Testis (tissue), 3 donors: ENCODE data around the gene PAXX. TPM values are rescaled to one million over a fixed set of nuclear protein-coding genes. Genes with fewer than 3 reads are reported as not detected.

ENCODE experiments used
- DNase-seq: peaks from one replicate; pipeline ENCODE4 v3.0.0-alpha.2; 2019
- H3K27ac ChIP-seq, 2 donors: fragments of 200-600 bp; sonication (generic); one replicate each; pipeline ENCODE4 v1.5.1; 2019
- H3K27me3 ChIP-seq: fragments of 200-600 bp; sonication (generic); one replicate; pipeline ENCODE4 v1.5.1; 2019
- H3K36me3 ChIP-seq: fragments of 200-600 bp; sonication (generic); one replicate; pipeline ENCODE4 v1.5.1; 2017; ENCODE audit warnings: low read depth; ENCODE audit errors: missing control alignments
- H3K4me1 ChIP-seq: fragments of 200-600 bp; sonication (generic); one replicate; pipeline ENCODE4 v1.5.1; 2019
- H3K4me3 ChIP-seq, 2 donors: fragments of 200-600 bp; sonication (generic); one replicate each; pipeline ENCODE4 v1.5.1; 2017 to 2019
- H3K9me3 ChIP-seq: fragments of 200-600 bp; sonication (generic); one replicate; pipeline ENCODE4 v1.5.1; 2017
- POLR2A ChIP-seq: fragments of 450-650 bp; IDR thresholded peaks from one replicate; pipeline ENCODE4 v1.6.1; 2017; ENCODE audit warnings: antibody characterized with exemption, mild to moderate bottlenecking, moderate library complexity
- WGBS, 2 donors: methylation state at CpG; one replicate each; pipeline ENCODE4 v1.1.5; 2018; 5-methylcytosine and 5-hydroxymethylcytosine counted together
- intact Hi-C: fragments of 100-400 bp; cut with DNase I; formaldehyde crosslinking; loops from one replicate; pipeline ENCODE4 v1.15.1; 2023; ENCODE audit warnings: low total_unique reads
- polyA plus RNA-seq: library from polyadenylated mRNA; stranded (reverse); fragments of 350-450 nt; fragmentation: Illumina TruSeq; extraction: RNeasy Lipid Tissue Mini Kit (QIAGEN cat#74804); gene quantifications from one replicate; pipeline ENCODE4 v1.2.3, GENCODE V29; 2014; ENCODE audit warnings: low read depth, low replicate concordance; ENCODE audit not compliant: insufficient read depth
- total RNA-seq, 2 donors: library from RNA; depleted of rRNA; stranded (reverse); fragments of >200 nt; gene quantifications; one replicate each; pipeline ENCODE4 v1.2.3, GENCODE V29; 2016
- TF ChIP-seq, protein P1 (sequence below), 3 experiments: fragments of 450-650 bp in 2 of 3; fragments of 200-600 bp in 1 of 3; sonication (generic) in 1 of 3; IDR thresholded peaks; one replicate each; pipeline ENCODE4 v1.5.1; 2016 to 2019; ENCODE audit warnings: antibody characterized with exemption in 3 of 3, mild to moderate bottlenecking in 2 of 3, moderate library complexity in 1 of 3

Gene PAXX
- total and polyA plus RNA-seq, 3 donors from 2014 or later = 25.9 to 56.6 (median 47.8) TPM

- Histone ChIP-seq H3K4me3 (no peak overlapping the region), H3K9me3 (no peaks in the 10 kb centered on the region), H3K27me3 (no peaks in the 10 kb centered on the region), H3K27ac (no peak overlapping the region), H3K4me1 (peaks cover 14% of the 10 kb centered on the region), H3K36me3 (no peaks in the 10 kb centered on the region)
- intact Hi-C loops = loop anchor here (10.0 kb wide), 1 partner anchor 200 kb away; no protein-coding TSS in a partner anchor
- peak; percentile 83 for DNase-seq
- WGBS, 2 donors = 39 to 40% methylated on average over 19 to 24 of the region's 24 CpGs
- TF ChIP-seq, protein P1, sequence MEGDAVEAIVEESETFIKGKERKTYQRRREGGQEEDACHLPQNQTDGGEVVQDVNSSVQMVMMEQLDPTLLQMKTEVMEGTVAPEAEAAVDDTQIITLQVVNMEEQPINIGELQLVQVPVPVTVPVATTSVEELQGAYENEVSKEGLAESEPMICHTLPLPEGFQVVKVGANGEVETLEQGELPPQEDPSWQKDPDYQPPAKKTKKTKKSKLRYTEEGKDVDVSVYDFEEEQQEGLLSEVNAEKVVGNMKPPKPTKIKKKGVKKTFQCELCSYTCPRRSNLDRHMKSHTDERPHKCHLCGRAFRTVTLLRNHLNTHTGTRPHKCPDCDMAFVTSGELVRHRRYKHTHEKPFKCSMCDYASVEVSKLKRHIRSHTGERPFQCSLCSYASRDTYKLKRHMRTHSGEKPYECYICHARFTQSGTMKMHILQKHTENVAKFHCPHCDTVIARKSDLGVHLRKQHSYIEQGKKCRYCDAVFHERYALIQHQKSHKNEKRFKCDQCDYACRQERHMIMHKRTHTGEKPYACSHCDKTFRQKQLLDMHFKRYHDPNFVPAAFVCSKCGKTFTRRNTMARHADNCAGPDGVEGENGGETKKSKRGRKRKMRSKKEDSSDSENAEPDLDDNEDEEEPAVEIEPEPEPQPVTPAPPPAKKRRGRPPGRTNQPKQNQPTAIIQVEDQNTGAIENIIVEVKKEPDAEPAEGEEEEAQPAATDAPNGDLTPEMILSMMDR (IDR thresholded peaks at IDR 0.05) = peak; percentile 66 to 89 (median 88)
- TF ChIP-seq POLR2A = no peak
Measured at GRCh38 chr9:137034709-137035506, 42.7 kb downstream of the PAXX start.

- no peaks in the 10 kb centered on the region for H3K9me3 ChIP-seq
- no peaks in the 10 kb centered on the region for H3K27me3 ChIP-seq
- H3K4me3 ChIP-seq = no peak overlapping the region
- H3K27ac ChIP-seq = no peak overlapping the region
- no peaks in the 10 kb centered on the region for H3K36me3 ChIP-seq
- DNase-seq = no peak
- TF ChIP-seq, protein P1 (IDR thresholded peaks at IDR 0.05) = no peak
- no peak for TF ChIP-seq POLR2A
- peaks cover 14% of the 10 kb centered on the region for H3K4me1 ChIP-seq
- WGBS, 2 donors = 33 to 47% methylated on average over 1 to 9 of the region's 9 CpGs
- intact Hi-C loops = loop anchor here (10.0 kb wide), 1 partner anchor 201 kb away; no protein-coding TSS in a partner anchor
Measured at GRCh38 chr9:137035507-137035834, 43.2 kb downstream of the PAXX start.

DNA sequence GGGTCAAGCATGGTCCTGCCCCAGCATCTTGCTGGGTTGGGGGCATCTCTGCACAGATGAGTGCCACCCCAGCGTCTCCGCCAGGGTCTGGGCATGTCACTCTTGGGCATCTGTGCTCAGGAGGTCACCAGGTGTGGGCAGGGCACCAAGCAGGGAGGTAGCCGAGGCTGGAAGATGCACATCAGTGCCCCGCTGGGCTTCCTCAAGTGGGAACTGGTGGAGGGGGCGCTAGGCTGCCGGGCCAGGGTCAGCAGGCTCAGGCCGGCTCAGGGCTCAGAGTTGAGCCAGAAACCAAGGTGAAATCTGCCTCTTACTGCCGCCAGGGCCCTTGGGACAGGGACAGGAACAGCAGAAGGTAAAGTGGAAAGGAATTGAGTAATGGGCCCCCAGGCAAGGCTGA, 43.7 kb downstream of the PAXX start:
- peaks cover 14% of the 10 kb centered on the region for H3K4me1 ChIP-seq
- intact Hi-C loops = loop anchor here (10.0 kb wide), 1 partner anchor 201 kb away; no protein-coding TSS in a partner anchor
- no peaks in the 10 kb centered on the region for H3K9me3 ChIP-seq
- 77% methylated on average over 8 of the region's 8 CpGs; no CpG with 5 or more reads in 1 of the 2 donors for WGBS, 2 donors
- DNase-seq = no peak
- H3K27me3 ChIP-seq = no peaks in the 10 kb centered on the region
- H3K36me3 ChIP-seq = no peaks in the 10 kb centered on the region
- TF ChIP-seq, protein P1 (IDR thresholded peaks at IDR 0.05) = no peak
- TF ChIP-seq POLR2A = no peak
- no peak overlapping the region for H3K4me3 ChIP-seq
- H3K27ac ChIP-seq = no peak overlapping the region

GRCh38 chr9:137037035-137037434, 44.8 kb downstream of the PAXX start:
- Histone ChIP-seq H3K4me1 (peaks cover 11% of the 10 kb centered on the region), H3K36me3 (no peaks in the 10 kb centered on the region)

More at GRCh38 chr9:137037035-137037434, 44.8 kb downstream of the PAXX start:
- Histone ChIP-seq H3K4me3 (no peak overlapping the region), H3K27ac (no peak overlapping the region), H3K27me3 (no peaks in the 10 kb centered on the region), H3K9me3 (no peaks in the 10 kb centered on the region)
- DNase-seq = no peak
- TF ChIP-seq, protein P1 (IDR thresholded peaks at IDR 0.05) = no peak
- TF ChIP-seq POLR2A = no peak
- WGBS, 2 donors = 65 to 80% methylated on average over 4 to 11 of the region's 13 CpGs
- intact Hi-C loops = loop anchor here (10.0 kb wide), 1 partner anchor 202 kb away; no protein-coding TSS in a partner anchor
